Activated naive CD8-positive, alpha-beta T cell treated with anti-CD3 and anti-CD28 coated beads, Interleukin-2, amount 50 U/mL, for 16 hours (primary cell): ENCODE results near the gene UPF2.

Experiments used
- DNase-seq: peaks from one replicate; pipeline ENCODE4 v3.0.0-alpha.2; 2020; ENCODE audit warnings: low read depth, low spot score

UPF2 gene

DNA sequence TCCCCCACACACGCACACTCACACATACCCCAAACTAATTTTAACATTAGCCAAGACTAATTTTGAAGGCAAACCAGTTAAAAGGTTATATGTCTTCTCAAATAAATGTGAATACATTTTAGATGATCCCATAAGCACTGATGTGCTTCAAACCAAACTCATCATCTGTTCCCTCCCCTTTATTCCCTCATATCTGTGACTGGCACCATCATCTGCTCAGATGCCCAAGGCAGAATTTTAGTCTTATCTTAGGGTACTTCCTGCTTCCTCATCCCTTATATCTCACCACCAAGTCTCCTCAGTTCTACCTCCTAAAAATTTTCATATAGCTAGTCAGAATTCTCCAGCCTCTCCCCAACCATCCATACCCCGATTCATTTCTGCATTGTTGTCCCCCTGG lies 80.4 kb downstream of the UPF2 start:
- no peak for DNase-seq

DNA sequence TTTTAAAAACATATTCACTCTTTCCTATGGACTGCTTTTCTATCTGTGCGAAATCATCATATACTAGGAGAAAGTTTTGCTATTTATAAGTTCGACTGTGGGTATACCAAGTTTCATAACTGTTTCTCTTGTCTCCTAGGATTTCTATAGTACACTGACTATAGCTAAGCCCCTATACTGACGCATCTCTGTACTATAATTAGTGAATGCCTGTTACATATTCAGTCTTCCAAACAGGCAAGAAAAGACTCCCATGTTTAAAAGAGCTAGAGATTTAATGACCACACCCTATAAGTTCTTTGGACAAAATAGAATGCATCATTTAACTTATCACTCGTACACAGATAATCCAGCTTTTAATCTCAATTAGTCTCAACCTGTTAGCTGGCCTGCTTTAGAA lies 80.8 kb downstream of the UPF2 start:
- DNase-seq: no peak

DNA sequence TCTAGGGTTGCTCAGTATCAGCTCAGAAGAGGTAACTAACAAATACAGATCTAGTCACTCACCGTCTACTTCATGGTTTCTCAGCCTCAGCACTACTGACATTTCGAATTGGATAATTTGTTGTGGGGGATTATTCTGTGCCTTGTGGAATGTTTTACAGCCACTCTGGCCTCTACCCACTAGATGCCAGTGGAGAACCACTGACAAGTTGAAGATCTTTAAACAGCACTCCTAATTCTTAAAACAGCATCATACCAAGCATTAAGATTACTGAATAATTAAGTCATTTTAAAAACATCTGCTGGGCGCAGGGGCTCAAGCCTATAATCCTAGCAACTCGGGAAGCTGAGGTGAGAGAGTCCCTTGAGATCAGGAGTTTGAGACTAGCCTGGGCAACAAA lies 82.6 kb downstream of the UPF2 start:
- no peak for DNase-seq

DNA sequence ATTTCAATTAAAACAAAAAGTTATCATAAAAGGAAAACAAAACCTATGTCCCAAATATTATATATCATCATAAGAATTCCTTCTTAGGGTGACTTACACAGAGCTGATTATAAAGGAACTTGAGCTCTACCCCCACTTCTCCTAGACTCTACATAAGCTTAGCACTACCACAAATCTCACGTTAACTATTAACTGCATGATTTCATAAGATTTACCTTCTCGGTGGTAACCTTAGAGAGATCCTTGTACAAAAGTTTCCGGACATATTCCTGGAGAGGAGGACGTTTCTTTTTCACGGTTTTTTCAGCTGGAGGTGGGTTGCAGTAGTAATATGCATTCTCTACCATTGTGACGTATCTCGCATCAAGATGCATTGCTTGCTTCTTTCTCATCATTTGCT lies 83.7 kb downstream of the UPF2 start:
- no peak for DNase-seq

DNA sequence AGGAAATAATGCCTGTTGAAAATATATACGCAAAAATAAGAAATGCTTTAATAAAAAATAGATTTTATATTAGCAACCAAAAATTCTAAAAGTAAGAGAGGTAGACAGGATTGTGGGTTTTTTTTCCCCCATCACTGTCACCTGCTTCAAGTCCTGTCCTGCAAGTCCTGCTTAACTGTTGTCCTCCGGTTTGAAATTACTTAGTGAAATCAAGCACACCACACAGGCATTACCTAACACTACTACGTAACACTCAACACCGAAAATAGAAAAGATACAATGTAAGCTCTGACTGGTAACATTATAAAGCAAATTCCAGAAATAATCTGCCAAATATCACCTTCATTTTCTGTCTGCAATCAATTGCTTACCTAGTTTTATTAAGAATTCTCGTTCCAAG lies 90.9 kb downstream of the UPF2 start:
- no peak for DNase-seq

DNA sequence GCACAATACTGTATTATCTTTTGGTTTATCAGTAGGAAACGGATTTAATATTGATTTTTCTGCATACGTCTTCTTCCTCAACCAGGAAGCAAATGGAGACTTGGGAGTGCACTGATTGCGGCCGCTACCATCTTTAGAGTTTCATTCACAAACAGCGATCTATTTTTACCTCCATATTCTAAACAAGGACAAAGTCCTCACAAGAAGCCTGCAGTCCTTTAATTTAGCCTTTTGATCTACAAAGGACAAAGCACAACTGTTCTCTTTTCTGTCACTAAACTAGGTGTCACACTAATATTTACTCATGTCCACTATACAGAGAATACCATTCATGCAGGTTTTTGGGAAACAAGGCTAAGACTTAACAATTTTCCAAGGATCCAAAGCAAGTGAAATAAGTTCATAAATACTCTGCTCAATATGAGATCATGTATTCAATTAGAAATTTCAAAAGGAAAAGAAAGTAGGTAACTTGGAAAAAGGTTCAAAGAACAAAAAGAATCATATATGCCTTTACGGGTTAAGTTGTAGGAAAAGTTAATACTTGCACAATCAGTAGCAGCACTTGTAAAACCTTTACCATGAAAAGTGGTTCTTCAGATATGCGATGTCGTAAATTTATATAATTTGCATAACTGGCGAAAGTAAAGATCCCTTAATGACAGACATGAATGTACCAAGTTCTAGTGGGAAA lies 92.1 kb downstream of the UPF2 start:
- DNase-seq: no peak

DNA sequence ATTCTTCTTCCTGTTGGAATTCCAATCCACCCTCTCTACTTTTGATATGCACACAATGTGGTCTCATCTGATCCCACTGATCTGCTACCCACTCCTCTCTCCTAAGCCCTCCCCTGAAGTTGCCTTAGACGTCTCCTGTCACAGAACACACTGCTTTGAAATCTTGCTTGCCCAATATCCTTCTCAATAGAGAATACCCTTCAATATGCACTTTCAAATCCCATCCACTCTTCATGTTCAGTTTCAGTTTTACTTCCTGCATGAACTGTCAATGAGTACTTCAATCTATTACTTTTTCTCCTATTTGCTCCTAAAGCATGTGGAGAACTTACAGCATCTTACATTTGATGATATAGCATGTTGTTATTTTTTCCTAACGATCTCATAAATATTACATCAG lies 93.5 kb downstream of the UPF2 start:
- no peak for DNase-seq

DNA sequence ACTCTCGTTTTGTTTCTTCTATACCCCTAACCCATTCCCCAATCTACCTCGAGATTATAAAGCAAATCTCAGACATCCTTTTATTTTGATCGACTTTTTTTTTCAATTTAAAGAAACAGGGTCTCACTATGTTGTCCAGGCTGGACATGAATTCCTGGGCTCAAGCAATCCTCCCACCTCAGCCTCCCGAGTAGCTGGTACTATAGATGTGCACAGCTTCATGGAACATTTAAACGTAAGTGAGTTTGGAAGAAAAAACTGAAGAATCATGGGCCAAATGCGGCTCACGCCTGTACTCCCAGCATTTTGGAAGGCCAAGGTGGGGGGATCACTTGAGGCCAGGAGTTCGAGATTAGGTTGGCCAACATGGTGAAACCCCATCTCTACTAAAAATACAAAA lies 96.0 kb downstream of the UPF2 start:
- no peak for DNase-seq

DNA sequence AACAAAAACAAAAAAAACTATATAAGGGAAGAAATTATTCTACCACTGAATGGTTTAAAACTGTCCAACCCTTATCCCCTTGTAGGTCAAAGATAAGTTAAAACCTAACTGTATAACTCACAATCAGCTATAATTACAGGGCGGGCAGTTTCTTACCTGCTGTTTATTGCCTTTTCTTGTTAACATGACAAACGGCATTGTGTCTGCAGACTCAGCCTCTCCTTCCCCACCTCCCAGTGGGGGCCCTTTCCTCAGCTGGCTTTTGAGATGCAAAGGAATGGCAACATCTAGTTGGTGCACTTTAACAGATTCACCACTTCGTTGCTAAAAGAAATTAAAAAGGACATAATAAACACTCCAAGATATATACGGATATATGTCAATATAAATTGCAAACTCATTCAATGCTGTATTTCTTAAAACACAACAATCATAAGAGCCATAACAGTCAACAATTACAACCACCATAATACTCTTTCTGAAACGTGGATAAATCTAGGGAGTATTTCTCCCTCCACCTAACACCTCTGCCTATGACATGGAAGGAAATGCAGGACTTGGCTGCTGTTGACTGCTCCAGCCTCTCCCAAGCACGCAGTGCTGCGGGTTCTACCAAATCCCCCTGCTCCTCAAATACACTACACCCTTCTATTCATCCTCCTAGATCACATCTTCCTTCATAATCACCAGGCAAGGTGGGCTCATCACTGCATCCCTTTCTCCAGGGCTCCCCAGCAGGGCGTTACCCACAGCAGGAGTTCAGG lies 106.0 kb downstream of the UPF2 start:
- DNase-seq: no peak

DNA sequence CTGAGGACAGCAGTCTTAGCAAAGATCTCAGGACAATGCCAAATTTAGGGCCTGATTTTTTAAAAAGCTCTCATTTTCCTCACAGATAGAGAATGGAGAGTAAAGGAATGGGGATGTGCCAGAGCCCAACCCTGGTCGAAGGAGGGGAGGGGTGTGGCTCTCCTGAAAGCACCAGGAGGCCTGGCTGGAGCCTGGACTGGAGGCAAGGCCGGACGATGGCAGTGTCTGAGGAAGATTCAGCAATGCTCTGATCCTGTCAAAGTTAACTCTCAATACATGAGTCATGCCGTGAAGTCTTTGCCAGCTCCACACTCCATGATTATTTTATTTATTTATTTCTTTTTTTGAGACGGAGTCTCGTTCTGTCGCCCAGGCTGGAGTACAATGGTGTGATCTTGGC lies 108.3 kb downstream of the UPF2 start:
- no peak for DNase-seq

DNA sequence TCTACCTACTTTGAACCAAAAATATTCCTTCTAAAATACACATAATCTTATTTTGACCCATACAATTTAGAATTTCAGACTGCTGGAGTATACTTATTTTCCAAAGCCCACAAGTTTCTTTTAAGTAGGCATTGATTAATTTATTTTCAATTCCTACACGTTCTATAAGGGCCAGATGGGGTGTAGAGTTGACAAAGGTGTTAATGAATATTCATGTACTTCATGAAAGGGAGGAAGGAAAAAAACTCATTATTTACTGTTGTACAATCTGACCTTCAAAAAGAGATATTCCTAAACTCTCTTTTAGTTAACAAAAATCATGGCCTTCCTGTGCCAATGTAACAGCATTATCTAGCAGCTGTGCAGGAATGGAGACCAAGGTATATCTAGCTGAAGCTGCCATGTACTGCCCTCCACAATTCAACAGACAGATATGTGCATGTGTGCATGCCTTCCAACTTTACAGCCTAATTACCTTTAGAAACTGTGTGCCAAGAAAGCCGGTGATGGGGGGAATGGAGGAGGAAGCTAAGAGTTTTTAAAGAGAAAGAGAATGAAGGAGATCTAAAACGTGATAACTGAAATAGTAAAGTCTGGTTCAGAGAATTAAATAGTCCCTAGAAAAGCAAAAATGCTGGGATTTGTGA lies 108.9 kb downstream of the UPF2 start:
- DNase-seq: no peak

DNA sequence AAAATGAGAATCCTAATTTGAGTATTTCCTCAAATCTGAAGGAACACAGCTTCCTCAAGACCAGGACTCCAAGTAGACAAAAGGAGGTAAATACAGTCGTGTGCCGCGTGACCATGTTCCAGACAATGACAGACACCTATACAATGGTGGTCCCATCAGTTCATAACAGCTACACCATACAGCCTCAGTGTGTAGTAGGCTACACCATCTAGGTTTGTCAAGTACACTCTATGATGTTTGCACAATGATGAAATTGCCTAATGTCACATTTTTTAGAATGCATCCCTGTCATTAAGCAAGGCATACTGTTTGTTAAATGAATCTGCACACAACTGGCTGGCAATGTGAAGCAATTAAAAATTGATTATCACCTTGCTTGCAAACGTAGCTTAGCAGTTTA lies 111.6 kb downstream of the UPF2 start:
- no peak for DNase-seq

DNA sequence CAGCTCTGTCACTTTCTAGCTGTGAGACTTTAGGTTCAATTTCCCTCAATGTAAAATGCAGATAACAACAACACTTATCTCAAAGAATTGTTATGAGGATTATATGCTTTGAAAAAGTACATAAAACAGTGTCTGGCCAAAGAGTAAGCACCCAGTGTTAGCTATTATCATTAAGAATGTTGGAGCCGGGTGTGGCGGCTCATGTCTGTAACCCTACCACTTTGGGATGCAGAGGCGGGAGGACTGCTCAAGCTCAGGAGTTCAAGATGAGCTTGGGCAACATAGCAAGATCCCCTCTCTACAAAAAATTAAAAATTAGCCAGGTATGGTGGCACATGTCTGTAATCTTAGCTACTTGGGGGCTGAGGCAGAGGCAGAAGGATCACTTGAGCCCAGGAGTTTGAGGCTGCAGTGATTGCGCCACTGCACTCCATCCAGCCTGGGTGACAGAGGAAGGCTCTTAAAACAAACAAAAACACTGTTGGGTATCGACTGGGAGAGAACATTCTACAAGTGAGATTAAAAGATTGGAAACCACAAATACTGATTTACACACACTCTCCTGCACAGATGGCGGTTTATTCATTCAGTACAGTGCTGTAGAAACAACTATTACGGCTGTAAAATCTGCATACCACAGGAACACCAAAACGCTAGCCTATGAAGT lies 112.2 kb downstream of the UPF2 start:
- no peak for DNase-seq

DNA sequence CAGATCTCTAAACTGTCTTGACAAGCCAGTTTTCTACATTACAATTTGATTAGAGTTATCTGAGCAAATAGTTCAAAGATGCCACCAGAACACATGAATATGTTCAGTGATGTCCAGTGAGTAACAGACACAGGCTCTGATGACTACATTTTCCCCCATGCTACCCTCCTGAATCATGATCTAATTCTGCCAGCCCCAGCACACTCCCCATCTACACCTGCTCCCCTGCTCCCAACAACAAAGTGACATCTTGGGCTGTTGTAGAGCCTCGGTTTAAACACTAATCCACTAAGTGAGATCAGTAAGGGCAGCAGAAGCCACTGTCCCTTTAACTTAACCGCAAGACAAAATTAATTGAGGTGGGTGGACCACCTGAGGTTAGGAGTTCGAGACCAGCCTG lies 114.9 kb downstream of the UPF2 start:
- DNase-seq: no peak

DNA sequence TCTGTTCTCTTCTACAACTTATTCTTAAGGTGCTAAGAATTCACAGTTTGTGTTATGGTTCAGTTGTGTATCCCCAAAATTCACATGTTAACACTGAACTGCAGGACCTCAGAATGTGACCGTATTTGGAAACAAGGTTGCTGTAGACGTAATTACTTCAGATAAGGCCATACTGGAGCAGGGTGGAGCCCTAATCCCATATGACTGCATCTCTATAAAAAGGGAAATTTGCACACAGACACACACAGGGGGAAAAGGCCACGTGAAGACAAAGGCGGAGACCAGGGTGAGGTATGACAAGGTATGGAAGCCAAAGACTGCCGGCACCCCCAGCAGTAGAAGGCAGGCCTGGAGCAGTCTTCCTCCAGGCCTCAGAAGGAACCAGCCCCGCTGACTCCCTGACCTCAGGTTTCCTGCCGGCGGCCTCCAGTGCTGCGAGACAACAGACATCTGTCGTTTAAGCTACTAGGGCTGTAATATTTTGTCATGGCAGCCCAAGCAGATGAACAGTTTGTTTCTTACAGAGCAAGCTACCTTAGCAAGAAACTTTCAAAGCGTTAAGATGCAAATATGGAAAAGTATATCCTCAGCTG lies 120.7 kb downstream of the UPF2 start:
- no peak for DNase-seq

DNA sequence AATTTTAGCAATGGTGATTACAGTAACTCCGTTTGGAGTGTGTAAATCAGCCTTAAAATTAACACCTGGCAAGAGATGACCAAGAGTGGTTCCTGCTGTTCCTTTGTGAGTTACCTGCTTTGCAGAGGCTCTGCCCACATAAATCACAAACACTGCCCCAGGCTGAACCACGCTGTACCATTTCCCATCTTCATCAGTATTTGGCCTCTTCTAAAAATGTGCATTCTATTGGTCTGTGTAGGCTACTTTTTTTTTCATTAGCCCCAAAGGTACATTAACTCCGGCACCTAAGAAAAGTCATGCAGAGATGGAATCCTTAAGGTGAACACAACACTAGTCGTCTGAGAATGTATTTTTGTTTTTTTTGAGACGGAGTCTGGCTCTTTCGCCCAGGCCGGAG lies 123.3 kb downstream of the UPF2 start:
- DNase-seq: no peak

DNA sequence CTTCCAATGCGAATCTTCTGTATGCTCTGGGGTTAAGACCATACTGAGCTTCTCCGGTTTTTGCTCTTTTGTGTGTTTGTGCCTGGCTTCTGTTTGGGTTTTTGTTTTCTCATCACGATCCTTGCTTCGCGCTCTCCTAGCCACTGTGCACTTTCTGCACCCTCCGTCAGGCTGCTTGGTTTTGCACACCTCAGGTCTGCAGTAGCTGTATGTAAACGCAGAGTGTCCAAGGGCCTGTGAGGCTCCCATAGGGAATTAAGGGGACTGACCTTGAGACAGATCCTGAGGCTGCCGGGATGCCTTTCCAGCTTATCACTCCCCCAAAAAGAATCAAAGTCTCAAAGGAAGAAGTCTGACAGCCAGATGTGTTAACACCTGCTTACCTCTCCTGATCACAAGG lies 124.2 kb downstream of the UPF2 start:
- no peak for DNase-seq

DNA sequence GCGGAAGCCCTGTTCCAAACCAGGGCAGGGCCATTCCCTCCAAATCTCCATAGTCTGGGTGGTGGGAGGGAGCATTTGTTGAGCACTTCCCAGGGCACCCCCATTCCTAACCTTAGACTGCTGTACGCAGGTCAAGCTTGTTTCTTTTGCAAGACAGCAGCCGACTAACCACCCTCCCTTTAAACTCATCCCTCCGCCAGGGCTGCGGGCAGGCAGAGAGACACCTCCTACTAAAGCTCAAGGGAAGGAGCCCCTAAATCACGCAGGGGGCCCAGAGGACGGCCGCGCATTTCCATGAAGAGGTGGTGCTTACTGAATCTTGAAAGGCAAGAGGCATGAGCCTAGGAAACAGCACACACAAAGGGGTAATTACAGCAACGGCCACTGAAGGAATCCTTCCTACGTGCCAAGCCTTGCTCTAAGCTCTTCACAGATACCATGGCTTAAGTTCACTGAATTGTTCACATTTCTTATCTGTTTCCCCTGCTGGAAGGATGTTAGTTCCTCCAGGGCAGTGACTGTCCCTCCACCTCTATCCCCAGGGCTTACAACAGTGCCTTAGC lies 129.4 kb downstream of the UPF2 start:
- DNase-seq: no peak

DNA sequence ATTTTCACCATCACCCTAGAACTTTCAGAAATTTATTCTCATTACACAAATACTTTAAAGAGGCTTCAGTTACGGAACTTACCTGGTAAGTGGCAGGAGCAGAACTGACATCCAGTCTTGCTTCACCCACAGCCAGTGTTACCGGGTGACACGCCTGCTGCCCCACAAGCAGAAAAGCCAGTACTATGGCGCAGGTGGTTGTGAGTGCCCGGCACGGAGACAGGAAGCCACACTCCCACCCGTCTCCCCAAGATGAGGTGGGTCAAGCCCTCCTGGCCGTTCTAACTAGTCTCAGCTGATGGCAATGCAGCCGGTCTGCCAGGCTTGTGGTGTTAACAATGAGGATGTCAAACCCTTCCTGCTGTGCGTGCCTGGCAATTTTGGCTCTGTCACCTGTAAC lies 132.5 kb downstream of the UPF2 start:
- DNase-seq: no peak

DNA sequence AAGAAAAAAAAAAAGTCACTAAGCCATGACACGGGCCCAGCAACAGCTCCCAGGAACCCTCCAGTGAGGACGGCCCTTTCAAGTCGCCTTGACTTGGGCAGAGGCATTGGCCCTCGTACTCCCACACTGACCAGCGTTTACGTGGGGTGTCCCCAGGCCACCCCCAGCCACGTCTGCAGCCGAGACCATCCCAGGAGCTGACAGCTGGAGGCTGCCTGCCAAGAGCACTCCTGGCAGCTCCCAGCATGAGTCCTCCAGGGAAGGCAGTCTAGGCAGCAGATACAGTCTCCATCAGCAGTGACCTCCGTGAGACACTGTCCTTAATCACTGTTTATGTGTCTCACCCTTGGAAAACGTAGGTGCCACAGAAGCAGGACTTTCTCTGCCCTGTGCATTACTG lies 133.0 kb downstream of the UPF2 start:
- no peak for DNase-seq

DNA sequence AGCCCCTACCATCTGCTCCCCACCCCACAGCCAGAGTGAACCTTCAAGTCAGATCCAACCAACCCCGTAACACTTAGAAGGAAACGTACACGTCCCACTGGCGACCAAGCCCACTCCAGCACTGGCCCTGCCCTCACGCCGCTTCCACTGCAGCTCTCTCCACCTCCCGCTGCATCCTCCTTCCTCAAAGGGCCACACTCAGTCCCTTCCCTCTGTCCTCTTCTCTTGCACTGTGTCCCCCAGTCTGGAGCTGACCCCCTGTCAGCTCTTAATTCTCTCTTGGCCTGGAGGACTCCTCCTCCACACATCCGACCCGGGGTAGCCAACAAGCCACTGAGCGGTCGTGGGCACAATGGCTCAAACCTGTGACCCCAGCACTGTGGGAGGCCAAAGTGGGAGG lies 133.6 kb downstream of the UPF2 start:
- DNase-seq: no peak

DNA sequence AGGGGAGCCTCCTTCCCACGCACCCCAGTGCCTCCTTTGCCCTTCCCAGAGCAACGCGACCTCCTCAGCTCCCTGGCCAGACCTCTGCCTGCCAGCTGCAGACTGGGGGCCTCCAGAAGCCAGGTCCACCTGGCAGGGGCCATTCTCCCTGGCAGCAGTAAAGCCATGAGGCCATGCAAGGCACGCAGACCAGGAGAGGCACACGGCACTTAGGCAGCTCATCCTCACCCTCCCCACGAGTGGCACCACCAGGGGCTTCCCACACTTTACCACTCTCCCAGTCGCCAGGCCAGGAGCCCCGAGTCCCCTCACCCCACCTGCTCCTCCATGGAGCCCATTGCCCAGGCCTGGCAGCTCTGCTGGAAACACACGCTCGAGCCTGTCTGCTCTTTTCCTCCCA lies 134.1 kb downstream of the UPF2 start:
- DNase-seq: no peak
